ENCODE results near the gene RNASEH2B.

The RNASEH2B gene

DNA sequence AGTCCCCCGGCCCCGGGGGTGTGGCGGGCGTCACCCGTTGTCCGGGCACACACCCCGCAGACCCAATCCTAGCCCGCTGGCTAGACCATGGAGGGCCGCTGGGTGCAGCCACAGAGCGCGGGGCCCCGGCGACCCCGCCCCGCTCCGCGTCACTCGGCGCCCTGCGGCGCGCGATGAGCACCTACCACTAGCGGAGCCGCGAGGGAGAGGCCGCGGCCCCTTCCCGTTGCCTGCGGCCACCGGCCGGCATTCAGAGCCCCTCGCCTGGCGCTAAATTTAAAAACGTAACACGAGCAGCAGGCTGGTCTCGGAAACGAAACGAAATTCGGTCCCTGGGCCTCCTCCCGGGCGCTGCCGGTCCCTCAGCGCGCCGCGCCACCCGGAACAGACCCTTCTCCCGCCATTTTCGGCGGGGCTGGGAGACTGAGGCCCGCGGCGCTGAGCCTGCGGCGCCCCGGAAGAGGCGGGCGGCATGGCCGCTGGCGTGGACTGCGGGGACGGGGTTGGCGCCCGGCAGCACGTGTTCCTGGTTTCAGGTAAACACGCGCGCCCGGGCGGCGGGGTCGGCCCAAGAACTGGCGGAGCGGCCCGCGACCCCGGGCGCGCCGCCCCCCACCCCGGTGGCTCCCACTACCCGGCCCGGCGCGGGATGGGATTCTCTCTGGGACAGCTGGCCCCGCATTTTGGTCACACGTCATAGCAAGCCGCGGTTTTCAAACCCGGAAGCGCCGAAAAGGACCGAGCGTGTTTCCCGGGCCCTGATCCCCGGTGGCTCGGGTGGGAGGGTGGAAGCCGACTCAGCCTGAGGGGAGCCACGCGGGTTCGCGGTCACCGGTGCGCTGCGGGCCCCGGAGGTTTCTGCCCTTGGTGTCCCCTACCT, at the start of gene RNASEH2B:
Gene RNASEH2B, plus strand, starts transcription at position 187 of the 880 bp plus-strand sequence. Its CDS starts 286 bp downstream, at position 473.
- no peak for DNase-seq

DNA sequence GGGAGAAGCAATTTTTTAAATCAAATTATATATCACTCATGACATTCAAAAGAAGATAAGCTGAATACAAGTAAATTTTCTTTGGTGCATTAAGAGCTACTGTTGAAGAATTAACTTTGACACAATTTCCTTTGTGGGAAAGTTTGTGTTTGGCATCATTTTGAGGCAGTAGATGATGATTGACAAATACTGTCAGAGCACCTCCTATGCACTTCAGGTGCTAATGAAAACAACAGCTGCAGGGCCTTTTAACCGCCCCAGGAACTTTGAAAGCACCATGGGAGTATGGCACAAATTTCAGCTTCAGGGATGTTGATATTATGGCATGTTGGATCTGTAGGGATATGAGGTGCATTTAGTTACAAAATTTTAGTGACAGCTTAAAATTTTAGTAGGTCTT, 45.1 kb upstream of the RNASEH2B start:
- DNase-seq = no peak

DNA sequence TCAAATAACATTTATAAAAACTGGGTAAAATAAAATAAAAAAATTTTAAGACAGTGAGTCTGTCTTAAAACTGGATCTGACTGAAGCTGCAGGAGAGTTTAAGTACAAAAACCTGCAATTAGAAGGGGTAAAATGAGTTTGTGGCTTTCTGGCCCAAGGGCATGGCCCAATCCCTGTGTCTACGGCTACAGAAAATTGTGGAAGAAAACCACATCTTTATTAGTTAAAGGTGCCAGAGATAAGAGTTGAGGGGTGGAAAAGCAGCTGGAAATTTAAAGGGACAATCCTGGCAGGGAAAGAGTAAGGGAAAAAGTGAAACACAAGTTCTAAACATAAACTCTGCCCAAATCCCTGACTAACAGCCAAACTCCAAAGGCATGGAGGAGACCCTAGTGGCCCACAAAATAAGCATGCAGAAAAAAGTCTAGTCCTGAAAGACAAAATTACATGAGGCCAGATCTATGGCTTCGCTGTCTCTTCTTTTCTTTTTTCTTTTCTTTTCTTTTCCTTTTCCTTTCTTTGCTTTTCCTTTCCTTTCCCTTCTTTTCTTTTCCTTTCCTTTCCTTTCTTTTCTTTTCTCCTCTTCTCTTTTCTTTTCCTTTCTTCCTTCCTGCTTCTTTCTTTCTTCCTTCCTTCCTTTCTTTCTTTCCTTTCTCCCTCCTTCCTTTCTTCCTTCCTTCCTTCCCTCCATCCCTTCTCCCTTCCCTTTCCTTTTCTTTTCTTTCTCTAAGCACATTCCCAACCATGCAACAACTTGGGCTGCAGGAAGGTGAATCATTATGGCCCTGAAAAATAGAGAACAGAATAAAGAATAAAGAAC, 42.6 kb upstream of the RNASEH2B start:
- DNase-seq = no peak

DNA sequence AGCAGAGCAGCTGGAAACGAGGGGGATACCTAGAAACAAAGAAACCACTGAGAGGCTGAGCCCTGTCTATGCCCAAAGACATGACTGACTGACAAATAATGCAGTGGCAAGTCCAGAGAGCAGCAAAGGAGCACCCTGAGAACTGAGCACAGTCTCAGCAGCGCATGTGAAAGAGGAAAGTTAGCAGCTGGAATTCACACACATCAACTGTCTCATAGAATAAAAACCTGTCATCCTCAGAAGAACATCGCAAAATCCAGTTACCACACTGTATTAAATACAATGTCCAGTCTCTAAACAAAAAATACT, 42.0 kb upstream of the RNASEH2B start:
- DNase-seq = no peak

DNA sequence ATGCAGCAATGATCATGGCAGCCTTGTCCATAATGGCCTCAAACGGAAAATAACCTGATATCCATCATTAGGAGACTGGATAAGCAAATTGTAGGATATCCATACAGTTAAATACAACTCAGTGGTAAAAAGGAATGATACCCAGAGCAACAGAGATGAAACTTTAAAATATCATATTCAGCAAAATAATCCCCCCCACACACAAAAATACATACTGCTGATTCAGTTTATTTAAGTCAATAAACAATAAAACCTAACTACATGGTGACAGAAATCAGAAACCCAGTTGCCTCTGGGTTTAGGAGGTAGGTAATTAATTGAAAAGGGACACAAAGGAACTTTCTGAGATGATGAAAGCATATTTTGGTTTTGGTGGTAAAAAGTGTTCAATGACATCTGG, 38.2 kb upstream of the RNASEH2B start:
- DNase-seq = no peak

- DNase-seq = no peak
Observed at GRCh38 chr13:50873467-50873866, 36.1 kb upstream of the RNASEH2B start.

GRCh38 chr13:50873991-50874390, 35.6 kb upstream of the RNASEH2B start:
- no peak for DNase-seq

DNA sequence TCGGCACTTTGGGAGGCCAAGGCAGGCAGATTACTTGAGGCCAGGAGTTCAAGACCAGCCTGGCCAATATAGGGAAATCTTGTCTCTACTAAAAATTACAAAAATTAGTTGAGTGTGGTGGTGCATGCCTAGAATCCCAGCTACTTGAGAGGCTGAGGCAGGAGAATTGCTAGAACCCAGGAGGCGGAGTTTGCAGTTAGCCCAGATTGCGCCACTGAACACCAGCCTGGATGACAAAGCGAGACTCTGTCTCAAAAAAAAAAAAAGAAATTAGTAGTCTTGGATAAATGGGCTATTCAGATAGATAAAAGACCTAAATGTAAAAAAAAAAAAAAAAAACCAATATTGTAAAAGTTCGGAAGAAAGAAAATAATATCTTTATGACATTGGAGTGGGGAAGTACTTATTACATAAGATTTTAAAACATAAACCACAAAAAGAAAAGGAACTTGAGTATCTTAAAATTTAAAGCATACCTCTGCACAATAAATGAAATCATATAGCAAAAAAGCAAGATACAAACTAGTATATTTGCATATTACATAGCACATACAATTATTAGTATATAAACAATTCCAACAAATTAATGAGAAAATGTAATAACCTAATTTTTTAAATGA, 26.7 kb upstream of the RNASEH2B start:
- no peak for DNase-seq

- no peak for DNase-seq
Observed at GRCh38 chr13:50883728-50884127, 25.9 kb upstream of the RNASEH2B start.

GRCh38 chr13:50884265-50884664, 25.3 kb upstream of the RNASEH2B start:
- no peak for DNase-seq

DNA sequence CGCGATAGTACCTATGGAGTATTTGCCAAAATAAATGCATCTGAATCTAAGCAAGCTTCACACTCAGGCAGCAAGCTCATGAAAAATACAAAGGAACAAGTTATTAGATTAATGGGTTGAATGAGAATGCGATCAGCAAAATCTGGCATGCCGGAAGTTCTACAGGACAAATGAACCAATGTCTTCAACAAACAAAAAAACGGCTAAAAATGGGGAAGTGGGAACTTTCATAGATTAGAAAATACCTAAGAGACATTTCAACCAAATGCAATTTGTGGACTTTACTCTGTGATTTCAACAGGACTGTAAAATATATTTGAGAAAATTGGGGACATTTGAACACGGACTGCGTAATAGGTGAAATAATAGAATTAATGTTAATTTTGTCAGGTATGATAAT, 22.4 kb upstream of the RNASEH2B start:
- DNase-seq = no peak

DNA sequence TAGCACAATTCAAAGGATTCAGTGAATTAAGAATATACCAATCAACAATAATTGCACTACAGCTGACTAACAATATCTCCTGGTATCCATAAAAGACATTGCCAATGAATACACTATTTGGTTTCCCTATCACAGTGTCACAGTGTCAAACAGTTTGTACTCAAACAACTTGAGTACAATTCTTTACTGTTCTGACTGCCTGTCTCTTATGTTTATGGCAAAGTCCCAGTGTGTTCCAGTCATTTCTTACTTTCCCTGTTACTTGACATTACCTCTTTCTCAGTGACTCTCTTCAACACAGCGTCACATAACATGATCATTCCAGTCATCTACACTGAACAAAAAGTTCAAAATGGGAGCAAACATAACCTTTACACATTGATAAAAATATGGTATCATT, 21.2 kb upstream of the RNASEH2B start:
- DNase-seq = no peak

- no peak for DNase-seq
Observed at GRCh38 chr13:50889317-50889716, 20.3 kb upstream of the RNASEH2B start.

DNA sequence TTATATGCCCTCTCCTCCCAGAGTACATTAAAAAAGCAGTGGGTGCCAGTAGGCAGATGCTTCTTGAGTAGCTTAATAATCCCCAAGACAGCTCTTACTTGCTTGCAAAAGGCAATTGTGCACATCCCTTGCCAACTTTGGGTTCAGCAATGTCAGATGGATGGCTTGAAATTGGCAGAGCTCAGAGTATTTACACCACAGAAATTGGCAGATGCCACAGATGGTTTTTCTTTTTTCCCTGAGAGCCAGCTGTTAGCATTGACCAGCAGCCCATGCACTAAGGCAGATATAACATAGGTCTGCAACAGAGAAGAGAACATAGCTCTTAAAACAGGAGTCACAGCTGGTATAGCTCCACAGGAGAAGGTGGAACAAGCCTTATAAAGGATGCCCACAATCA, 18.4 kb upstream of the RNASEH2B start:
- DNase-seq = no peak

DNA sequence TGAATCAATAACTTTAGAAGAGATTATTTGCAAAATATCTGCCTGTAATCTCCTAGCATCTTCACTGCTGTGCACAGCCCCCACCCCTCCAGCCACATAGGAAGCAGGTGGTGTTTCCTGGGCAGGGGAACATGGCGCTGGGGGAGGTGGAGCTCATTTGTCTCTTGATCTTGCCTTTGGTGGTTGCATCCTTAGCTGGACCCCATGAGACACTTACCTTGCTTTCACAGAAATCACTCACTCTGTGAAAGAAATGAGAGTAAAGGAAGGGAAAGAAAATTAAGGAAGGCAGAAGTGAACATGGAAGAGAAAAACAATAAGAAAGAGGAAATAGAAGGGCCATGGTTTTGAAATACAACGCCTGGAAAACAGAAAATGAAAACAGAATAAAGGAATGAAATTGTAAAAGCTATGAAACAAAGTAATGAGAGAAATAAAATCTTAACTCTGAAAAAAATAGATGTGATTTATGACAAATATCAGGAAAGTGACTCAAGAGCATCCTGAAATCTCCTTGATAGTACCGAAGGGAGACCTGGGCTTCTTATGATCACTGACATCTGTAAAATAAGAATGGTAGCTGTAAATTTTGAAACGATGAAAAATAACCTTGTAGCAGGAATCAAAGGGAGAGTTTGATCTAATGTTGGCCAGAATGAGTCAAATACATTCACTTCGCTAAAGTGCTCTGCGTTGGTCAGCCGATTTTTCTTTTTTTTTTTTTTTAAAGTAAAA, 17.2 kb upstream of the RNASEH2B start:
- DNase-seq = no peak

DNA sequence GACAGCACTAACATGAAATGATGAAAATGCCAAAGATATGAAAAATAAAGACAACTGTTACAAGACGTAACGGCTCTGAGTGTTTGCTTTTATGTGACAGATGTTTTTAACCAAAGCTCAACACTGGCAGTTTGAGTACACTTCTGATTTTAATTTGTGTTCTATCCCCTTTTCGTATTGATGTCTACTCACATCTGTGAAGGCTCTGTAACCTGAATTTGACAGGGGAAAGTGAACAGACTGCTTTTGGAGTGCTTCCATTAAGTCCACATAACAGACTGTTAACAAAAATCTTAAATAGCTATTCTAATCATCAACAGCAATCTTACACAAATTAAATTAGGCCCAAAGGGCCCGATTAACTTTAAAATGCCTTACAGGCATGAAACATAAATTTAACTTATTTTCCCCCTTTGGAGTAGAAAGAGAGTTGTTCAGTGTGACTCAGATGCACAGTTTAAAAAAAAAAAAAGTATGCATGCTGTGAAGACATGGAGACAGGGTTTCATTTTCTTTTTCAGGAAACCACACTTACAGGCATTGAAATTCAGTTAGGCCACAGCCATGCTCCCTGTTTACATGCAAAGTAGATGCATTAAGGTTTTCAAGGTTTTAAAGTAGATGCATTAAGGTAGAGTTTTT, 16.3 kb upstream of the RNASEH2B start:
- DNase-seq = peak; percentile 13

DNA sequence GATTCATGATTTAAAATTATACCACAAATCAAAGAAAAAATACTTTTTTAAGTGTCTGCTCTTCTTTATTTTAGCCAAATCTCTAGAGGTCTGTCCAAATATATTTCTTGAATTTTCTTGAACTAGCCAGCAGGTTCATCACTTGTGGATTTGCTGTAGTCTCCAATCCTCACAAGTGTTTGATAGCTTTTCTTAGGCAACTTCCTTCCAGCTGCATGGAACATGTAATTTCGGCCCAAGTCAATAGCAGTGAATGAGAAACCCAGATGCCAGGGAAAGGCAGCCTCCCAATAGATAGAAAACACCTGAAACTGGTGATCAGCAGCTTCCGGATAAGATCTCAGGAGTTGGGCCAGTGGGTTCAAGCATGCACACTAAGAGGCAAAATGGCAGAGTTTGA, 15.6 kb upstream of the RNASEH2B start:
- DNase-seq = no peak

DNA sequence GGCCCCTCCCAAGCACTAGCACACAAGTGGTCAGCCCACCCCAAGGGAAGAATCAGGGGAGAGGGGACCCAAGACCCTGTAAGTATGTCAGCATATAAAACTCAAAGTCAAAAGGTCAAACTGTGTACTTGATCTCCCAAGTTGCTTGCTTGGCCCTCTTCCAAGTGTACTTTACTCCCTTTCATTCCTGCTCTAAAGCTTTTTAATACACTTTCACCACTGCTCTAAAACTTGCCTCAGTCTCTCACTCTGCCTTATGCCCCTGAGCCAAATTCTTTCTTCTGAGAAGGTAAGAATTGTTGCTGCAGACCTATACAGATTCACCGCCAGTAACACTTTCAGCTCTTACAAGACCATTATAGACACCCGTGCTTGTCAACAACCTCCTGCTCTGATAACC, 15.1 kb upstream of the RNASEH2B start:
- DNase-seq = no peak

- no peak for DNase-seq
Observed at GRCh38 chr13:50898338-50898737, 11.3 kb upstream of the RNASEH2B start.

DNA sequence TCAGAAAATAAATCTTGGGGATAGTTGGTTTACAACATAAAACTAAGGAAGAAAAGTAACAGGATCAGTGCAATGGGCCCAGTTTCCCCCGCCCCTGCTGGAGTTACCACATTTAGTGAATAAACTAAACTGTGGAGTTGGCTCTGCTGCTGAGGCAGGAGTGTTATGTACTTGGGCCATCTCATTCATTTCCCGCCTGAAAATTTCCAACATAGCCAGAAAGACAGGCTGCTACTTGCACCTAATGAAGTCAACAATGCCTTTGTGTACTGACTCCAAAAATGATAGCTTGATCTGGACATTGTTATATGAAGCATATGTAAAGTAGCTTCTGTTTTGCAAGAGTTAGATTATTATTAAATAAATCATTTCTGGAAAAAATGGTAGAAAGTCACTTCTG, 7.9 kb upstream of the RNASEH2B start:
- no peak for DNase-seq

DNA sequence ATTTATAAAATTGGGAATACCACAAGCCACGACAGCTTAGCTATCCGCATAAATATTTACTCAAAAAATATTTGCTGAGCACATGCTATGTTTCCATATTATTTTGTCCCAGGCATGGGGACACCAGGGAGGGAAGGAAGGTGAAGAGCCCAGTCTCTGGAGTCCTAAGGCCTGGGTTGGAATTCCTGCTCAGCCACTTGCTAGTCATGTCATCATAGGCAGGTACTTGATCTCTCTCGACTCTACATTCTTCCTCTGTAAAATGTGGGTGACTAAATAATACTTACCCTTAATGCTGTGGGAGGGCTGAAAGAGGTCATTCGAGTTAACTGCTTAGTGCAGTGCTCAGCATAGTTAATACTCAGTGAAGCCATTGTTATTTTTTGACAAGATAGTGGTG, 4.3 kb upstream of the RNASEH2B start:
- no peak for DNase-seq

- DNase-seq = no peak
Observed at GRCh38 chr13:50907781-50908180, 1.8 kb upstream of the RNASEH2B start.

- DNase-seq = no peak
Observed at GRCh38 chr13:50908371-50908770, 1.2 kb upstream of the RNASEH2B start.
